Endothelial cell of umbilical vein (primary cell): ENCODE results near the gene IGSF22. TPM values are rescaled to one million over a fixed set of nuclear protein-coding genes. Genes with fewer than 3 reads are reported as not detected.

ENCODE experiments used
- BruUV-seq: library from RNA; stranded (reverse); fragments of 400-500 nt; replicated peaks from 2 replicates; lab custom pipeline; 2021; lab: Mats Ljungman, UMichigan
- CTCF ChIA-PET: fragments of 300-600, 350-600 bp; sonication (Branson Sonifier 250); formaldehyde crosslinking; loops from one replicate; lab custom pipeline; 2021; ENCODE audit warnings: antibody characterized with exemption, inconsistent platforms; lab: Charles Lee
- POLR2A ChIA-PET: fragments of 300-600, 350-600 bp; sonication (Branson Sonifier 250); formaldehyde crosslinking; loops from one replicate; lab custom pipeline; 2021; ENCODE audit warnings: antibody characterized with exemption, inconsistent platforms; lab: Charles Lee
- DNase-seq: peaks from one replicate; pipeline ENCODE4 v3.0.0-alpha.2; 2011; ENCODE audit warnings: low read depth, low spot score
- FAIRE-seq: peaks from 2 replicates; lab custom pipeline; 2011; peaks lifted over from hg19 to GRCh38; lab: Jason Lieb, UNC
- H2AFZ ChIP-seq: 2 replicates; pipeline ENCODE4 v1.6.0; 2012; ENCODE audit warnings: low read depth, low read length, control low read depth, inconsistent platforms
- H3K27ac ChIP-seq: 2 replicates; pipeline ENCODE4 v1.5.1; 2011; ENCODE audit warnings: low read depth, mild to moderate bottlenecking, control low read depth, low read length, moderate library complexity; ENCODE audit not compliant: insufficient read depth
- H3K27me3 ChIP-seq, 2 experiments: 2 replicates each; pipeline versions ENCODE4 v1.6.0 to v1.6.1; 2011; ENCODE audit warnings: low read length in 2 of 2, mixed read lengths in 1 of 2; ENCODE audit not compliant: control insufficient read depth in 2 of 2, insufficient read depth in 2 of 2
- H3K36me3 ChIP-seq, 2 experiments: 2 replicates in 1 of 2; 3 replicates in 1 of 2; pipeline ENCODE4 v1.5.1; 2011; ENCODE audit warnings: low read length in 2 of 2, mild to moderate bottlenecking in 1 of 2, moderate library complexity in 1 of 2; ENCODE audit not compliant: control insufficient read depth in 2 of 2, insufficient read depth in 2 of 2; ENCODE audit errors: extremely low read depth in 1 of 2
- H3K4me1 ChIP-seq: 3 replicates; pipeline ENCODE4 v1.5.1; 2011; ENCODE audit warnings: mild to moderate bottlenecking, low read length; ENCODE audit not compliant: control insufficient read depth, insufficient read depth; ENCODE audit errors: extremely low read depth
- H3K4me2 ChIP-seq: 2 replicates; pipeline ENCODE4 v1.6.1; 2011; ENCODE audit warnings: low read length, control low read depth, mixed read lengths; ENCODE audit not compliant: insufficient read depth
- H3K4me3 ChIP-seq, 3 experiments: fragments of 200-600 bp in 1 of 3; sonication (generic), shearing (Covaris generic) in 1 of 3; replicated peaks in 1 of 3; 2 replicates each; pipeline ENCODE4 v1.5.1; 2011 to 2016; ENCODE audit warnings: control low read depth in 3 of 3, low read length in 3 of 3, mild to moderate bottlenecking in 2 of 3, inconsistent platforms in 1 of 3, low read depth in 1 of 3, moderate library complexity in 1 of 3; ENCODE audit not compliant: insufficient read depth in 1 of 3
- H3K79me2 ChIP-seq: 2 replicates; pipeline ENCODE4 v1.6.0; 2012; ENCODE audit warnings: low read length, inconsistent platforms; ENCODE audit not compliant: control insufficient read depth, insufficient read depth
- H3K9ac ChIP-seq: replicated peaks from 2 replicates; pipeline ENCODE3; 2011; ENCODE audit warnings: low read length, control low read depth; ENCODE audit not compliant: insufficient read depth; ENCODE audit errors: extremely low read depth
- H3K9me1 ChIP-seq: replicated peaks from 3 replicates; pipeline ENCODE4 v1.6.0; 2011; ENCODE audit warnings: mild to moderate bottlenecking, low read length; ENCODE audit not compliant: control insufficient read depth, insufficient read depth; ENCODE audit errors: extremely low read depth
- H3K9me3 ChIP-seq: replicated peaks from 2 replicates; pipeline ENCODE4 v1.5.1; 2012; ENCODE audit warnings: low read length, inconsistent platforms; ENCODE audit not compliant: control insufficient read depth, insufficient read depth
- H4K20me1 ChIP-seq: replicated peaks from 2 replicates; pipeline ENCODE3; 2011; ENCODE audit warnings: mild to moderate bottlenecking, low read length; ENCODE audit not compliant: control insufficient read depth, insufficient read depth; ENCODE audit errors: extremely low read depth
- EZH2 ChIP-seq: IDR thresholded peaks from 2 replicates; pipeline ENCODE4 v1.6.1; 2012; ENCODE audit warnings: borderline replicate concordance, low read depth, mild to moderate bottlenecking, moderate library complexity, low read length, inconsistent platforms; ENCODE audit not compliant: severe bottlenecking
- GATA2 ChIP-seq: IDR thresholded peaks from 2 replicates; pipeline ENCODE4 v1.7.0; 2011; ENCODE audit warnings: low read depth, mild to moderate bottlenecking, moderate library complexity, mixed read lengths, low read length; ENCODE audit not compliant: insufficient read length, insufficient read depth
- JUN ChIP-seq: IDR thresholded peaks from 2 replicates; pipeline ENCODE4 v1.6.1; 2011; ENCODE audit warnings: borderline replicate concordance, low read depth; ENCODE audit not compliant: insufficient read length, insufficient read depth
- MYC ChIP-seq: IDR thresholded peaks from one replicate; pipeline ENCODE4 v1.6.1; 2011; ENCODE audit warnings: mild to moderate bottlenecking, low read depth, low read length
- POLR2A ChIP-seq: IDR thresholded peaks from 2 replicates; pipeline ENCODE4 v1.6.1; 2012; ENCODE audit warnings: low read depth, mild to moderate bottlenecking, control low read depth, low read length
- dilution Hi-C: fragments of 300-500 bp; cut with MboI; formaldehyde crosslinking; loops from one replicate; pipeline ENCODE4 v1.15.0; 2019; ENCODE audit warnings: low sequenced_read_pairs; ENCODE audit not compliant: extremely low pct_ligation_motif_present
- intact Hi-C: fragments of 100-400 bp; cut with micrococcal nuclease; formaldehyde crosslinking; loops from one replicate; pipeline ENCODE4 v1.10.0; 2022
- polyA plus RNA-seq, 4 experiments: library from polyadenylated mRNA; depleted of rRNA in 3 of 4; stranded (reverse) in 3 of 4; unstranded in 1 of 4; fragments of >200 nt; gene quantifications; 2 replicates each; pipeline versions ENCODE4 v1.2.1 to v1.2.3, GENCODE V29; 2011 to 2012; ENCODE audit warnings: missing spikeins in 1 of 4
- total RNA-seq: library from RNA; stranded (reverse); gene quantifications from 2 replicates; pipeline ENCODE4 v1.2.3, GENCODE V29; 2021
- TF ChIP-seq, protein P1 (sequence below): IDR thresholded peaks from 2 replicates; pipeline ENCODE4 v1.6.1; 2011; ENCODE audit not compliant: insufficient read depth, insufficient read length

IGSF22 gene
- total and polyA plus RNA-seq, 2 donors (not counting 3 experiments of a cell fraction or from before 2014, with no cell fraction given): not detected

DNA sequence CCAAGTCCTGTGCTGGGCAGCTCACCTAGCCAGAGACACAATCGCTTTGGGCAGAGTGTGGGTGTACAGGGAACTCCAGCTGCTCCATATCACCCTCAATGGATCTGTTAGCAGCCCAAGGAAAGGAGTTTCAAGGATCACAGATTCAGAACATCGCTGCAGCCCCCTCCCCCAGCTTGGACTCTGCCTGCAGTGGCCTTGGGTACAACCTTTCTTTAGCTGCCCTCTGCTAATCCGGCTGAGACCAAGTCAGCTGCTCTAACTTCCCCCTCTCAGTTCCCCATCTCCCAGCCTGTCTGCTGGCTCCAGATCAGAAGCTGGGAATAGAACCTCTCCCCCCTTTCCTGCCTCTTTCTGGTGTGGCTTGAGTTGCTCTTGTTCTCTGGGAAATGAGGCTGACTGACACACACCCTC, 26.1 kb downstream of the IGSF22 start:
- H3K4me3 ChIP-seq: no peak overlapping the region
- peaks cover 0 to under 1% of the 10 kb centered on the region in 2 experiments for H3K27me3 ChIP-seq
- TF ChIP-seq, protein P1, sequence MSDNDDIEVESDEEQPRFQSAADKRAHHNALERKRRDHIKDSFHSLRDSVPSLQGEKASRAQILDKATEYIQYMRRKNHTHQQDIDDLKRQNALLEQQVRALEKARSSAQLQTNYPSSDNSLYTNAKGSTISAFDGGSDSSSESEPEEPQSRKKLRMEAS: no peak
- no peak for TF ChIP-seq EZH2
- no peak for TF ChIP-seq JUN
- TF ChIP-seq POLR2A: no peak
- TF ChIP-seq GATA2: no peak
- TF ChIP-seq MYC: no peak
- ChIA-PET POLR2A (no interaction called here), CTCF (interaction anchor here (0.9 to 1.2 kb wide), 2 partner anchors 23 to 65 kb away, joined by 3 read pairs; no protein-coding TSS in a partner anchor)
- H3K4me1 ChIP-seq: peaks cover 11% of the 10 kb centered on the region
- no peaks in the 10 kb centered on the region for H3K9me1 ChIP-seq
- FAIRE-seq: no peak
- H3K9ac ChIP-seq: no peak overlapping the region
- H3K79me2 ChIP-seq: no peaks in the 10 kb centered on the region
- H4K20me1 ChIP-seq: no peaks in the 10 kb centered on the region
- no peak overlapping the region for H3K27ac ChIP-seq
- H3K9me3 ChIP-seq: no peaks in the 10 kb centered on the region
- H3K36me3 ChIP-seq: peaks cover 0 to 2% of the 10 kb centered on the region in 2 experiments
- no peak overlapping the region for H2AFZ ChIP-seq
- no peak for DNase-seq
- H3K4me2 ChIP-seq: no peak overlapping the region
- dilution Hi-C loops: no loop called here
- no TSS peak for BruUV-seq
- intact Hi-C loops: no loop called here

DNA sequence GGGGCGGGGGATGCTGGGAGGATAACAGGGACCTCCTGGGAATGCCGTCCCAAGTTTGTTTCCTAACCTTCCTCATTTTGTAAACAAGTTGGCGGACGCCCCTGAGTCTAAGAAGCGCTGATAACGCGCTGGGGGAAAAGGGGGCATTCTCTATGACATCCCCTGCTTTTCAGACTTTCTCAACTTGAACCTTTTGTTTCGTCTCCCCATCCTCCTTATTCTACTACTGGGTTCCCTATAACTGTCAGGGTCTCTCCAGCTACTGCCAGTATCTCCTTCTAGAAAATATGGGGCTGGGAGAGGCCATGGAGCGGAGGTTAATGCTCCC, 26.8 kb downstream of the IGSF22 start:
- no peak for DNase-seq
- CTCF ChIA-PET: interaction anchor here (0.9 to 1.2 kb wide), 2 partner anchors 24 to 65 kb away, joined by 3 read pairs; no protein-coding TSS in a partner anchor
- no peaks in the 10 kb centered on the region for H3K79me2 ChIP-seq
- intact Hi-C loops: no loop called here
- no peak for TF ChIP-seq MYC
- H3K27me3 ChIP-seq: no peaks in the 10 kb centered on the region
- peaks cover 11% of the 10 kb centered on the region for H3K4me1 ChIP-seq
- H3K36me3 ChIP-seq: peaks cover 0 to 2% of the 10 kb centered on the region in 2 experiments
- H3K9me1 ChIP-seq: no peaks in the 10 kb centered on the region
- H4K20me1 ChIP-seq: no peaks in the 10 kb centered on the region
- H2AFZ ChIP-seq: peak overlapping the region; percentile 76
- FAIRE-seq: no peak
- H3K4me3 ChIP-seq: peak overlapping the region; percentile 30 to 59 (median 48)
- dilution Hi-C loops: no loop called here
- peak overlapping the region; percentile 70 for H3K4me2 ChIP-seq
- no TSS peak for BruUV-seq
- H3K27ac ChIP-seq: no peak overlapping the region
- no peaks in the 10 kb centered on the region for H3K9me3 ChIP-seq
- H3K9ac ChIP-seq: peak overlapping the region; percentile 68
- POLR2A ChIA-PET: no interaction called here
